Uterus (tissue), 4 donors: ENCODE measurements around the gene ADAMTS17. TPM values are rescaled to one million over a fixed set of nuclear protein-coding genes. Genes with fewer than 3 reads are reported as not detected.

Experiments
- DNase-seq, 2 donors: peaks; one replicate each; pipeline ENCODE4 v3.0.0-alpha.2; 2019 to 2020
- H3K27ac ChIP-seq, 2 donors: fragments of 200-600 bp; sonication (generic); 1 replicate in 1 of 2; 2 replicates in 1 of 2; pipeline ENCODE4 v1.5.1; 2016 to 2018
- H3K27me3 ChIP-seq, 2 donors: fragments of 200-600 bp; sonication (generic); one replicate each; pipeline ENCODE4 v1.5.1; 2018 to 2019; ENCODE audit warnings: control low read depth in 1 of 2
- H3K36me3 ChIP-seq, 2 donors: fragments of 200-600 bp; sonication (generic); one replicate each; pipeline ENCODE4 v1.5.1; 2019; ENCODE audit warnings: control low read depth in 1 of 2
- H3K4me1 ChIP-seq, 2 donors: fragments of 200-600 bp; sonication (generic); one replicate each; pipeline ENCODE4 v1.5.1; 2018 to 2019; ENCODE audit warnings: control low read depth in 1 of 2
- H3K4me3 ChIP-seq, 2 donors: fragments of 200-600 bp; sonication (generic); 1 replicate in 1 of 2; 2 replicates in 1 of 2; pipeline ENCODE4 v1.5.1; 2018 to 2019; ENCODE audit warnings: mild to moderate bottlenecking in 1 of 2
- H3K9me3 ChIP-seq, 2 donors: fragments of 200-600 bp; sonication (generic); one replicate each; pipeline ENCODE4 v1.5.1; 2019; ENCODE audit warnings: control low read depth in 1 of 2
- CTCF ChIP-seq, 4 experiments: fragments of 200-600 bp in 2 of 4; fragments of 450-650 bp in 2 of 4; sonication (generic) in 2 of 4; IDR thresholded peaks; one replicate each; pipeline ENCODE4 v1.5.1; 2016 to 2019; ENCODE audit warnings: antibody characterized with exemption in 4 of 4, mild to moderate bottlenecking in 2 of 4, moderate library complexity in 1 of 4
- POLR2A ChIP-seq, 2 donors: fragments of 450-650 bp; IDR thresholded peaks; one replicate each; pipeline ENCODE4 v1.6.1; 2016; ENCODE audit warnings: antibody characterized with exemption in 2 of 2, mild to moderate bottlenecking in 1 of 2, moderate library complexity in 1 of 2
- intact Hi-C: fragments of 100-400 bp; cut with DNase I; formaldehyde crosslinking; loops from one replicate; pipeline ENCODE4 v1.15.1; 2023; ENCODE audit warnings: low total_unique reads
- total RNA-seq, 4 donors: library from RNA; depleted of rRNA in 3 of 4; stranded (reverse); fragments of >200 nt in 3 of 4; gene quantifications; one replicate each; pipeline versions ENCODE4 v1.1.0 to v1.2.4, GENCODE V29; 2014 to 2023
- donor health status: DM: yes; HTN: yes; CAD: no.

ADAMTS17 gene
- total RNA-seq, 4 donors from 2014 or later: 3.1 to 17.1 (median 8.1) TPM; not detected in 1

DNA sequence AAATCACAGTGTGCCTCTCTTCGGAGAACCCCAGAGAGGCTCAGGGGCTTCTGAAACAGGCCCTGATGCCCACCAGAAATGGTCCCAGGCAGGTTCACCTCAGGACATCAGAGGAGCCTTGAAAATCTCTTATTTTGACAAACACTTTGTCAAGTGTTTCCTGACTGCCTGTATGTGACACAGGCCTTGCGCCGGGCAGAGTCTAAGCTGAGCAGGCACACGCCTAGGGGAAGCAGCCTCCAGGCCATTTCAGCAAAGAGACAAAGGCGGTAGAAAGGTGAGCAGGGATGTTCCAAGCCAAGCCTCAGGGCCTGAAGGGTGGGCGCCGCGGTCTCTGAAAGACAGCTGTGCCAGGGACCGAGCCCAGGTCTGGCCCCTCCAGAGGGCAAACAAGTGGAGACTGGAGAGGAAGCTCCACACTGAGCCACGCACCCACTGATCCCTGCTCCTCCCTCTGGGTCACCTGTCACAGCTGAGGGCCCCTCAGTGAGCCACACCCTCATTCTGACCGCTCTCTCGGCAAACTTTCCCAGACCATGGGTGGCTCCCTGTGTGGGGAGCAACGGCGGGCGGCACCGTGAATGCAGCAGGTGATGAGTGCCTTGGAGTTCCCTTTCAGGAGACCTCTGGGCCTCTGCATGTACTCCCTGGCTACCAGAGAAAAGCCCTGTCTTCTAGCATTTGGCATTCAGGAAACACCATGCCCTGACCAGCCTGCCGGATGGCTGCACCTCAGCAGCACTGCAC, 136.1 kb downstream of the ADAMTS17 start:
- Histone ChIP-seq H3K36me3 (no peaks in the 10 kb centered on the region), H3K27ac (no peak overlapping the region), H3K27me3 (no peaks in the 10 kb centered on the region), H3K4me3 (no peak overlapping the region), H3K9me3 (no peaks in the 10 kb centered on the region), H3K4me1 (no peaks in the 10 kb centered on the region)
- intact Hi-C loops: no loop called here
- TF ChIP-seq POLR2A (IDR thresholded peaks at IDR 0.05): no peak
- TF ChIP-seq CTCF (IDR thresholded peaks at IDR 0.05): no peak
- no peak for DNase-seq

DNA sequence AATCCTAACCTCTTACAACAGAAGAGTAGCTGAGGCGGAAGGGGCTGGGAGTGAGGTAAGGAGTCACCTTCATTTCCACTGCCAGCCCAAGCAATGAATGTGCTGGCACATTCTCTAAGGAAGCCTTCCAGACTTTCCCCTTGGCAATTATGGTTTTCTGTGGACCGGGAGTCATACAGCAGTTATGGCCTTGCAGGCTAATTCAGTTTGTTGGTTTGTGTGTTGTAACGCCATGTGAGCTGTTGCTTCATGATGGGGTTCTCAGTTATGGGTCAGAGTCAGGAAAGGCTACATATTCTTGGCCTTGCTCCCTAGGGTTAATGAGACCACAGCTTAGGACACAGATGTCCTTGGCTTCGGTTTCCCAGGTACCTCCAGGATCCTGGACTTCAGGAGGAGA, 137.0 kb downstream of the ADAMTS17 start:
- Histone ChIP-seq H3K27me3 (no peaks in the 10 kb centered on the region), H3K9me3 (no peaks in the 10 kb centered on the region), H3K27ac (no peak overlapping the region), H3K4me1 (no peaks in the 10 kb centered on the region), H3K36me3 (no peaks in the 10 kb centered on the region), H3K4me3 (no peak overlapping the region)
- intact Hi-C loops: no loop called here
- no peak for TF ChIP-seq POLR2A (IDR thresholded peaks at IDR 0.05)
- TF ChIP-seq CTCF (IDR thresholded peaks at IDR 0.05): no peak
- DNase-seq: no peak

DNA sequence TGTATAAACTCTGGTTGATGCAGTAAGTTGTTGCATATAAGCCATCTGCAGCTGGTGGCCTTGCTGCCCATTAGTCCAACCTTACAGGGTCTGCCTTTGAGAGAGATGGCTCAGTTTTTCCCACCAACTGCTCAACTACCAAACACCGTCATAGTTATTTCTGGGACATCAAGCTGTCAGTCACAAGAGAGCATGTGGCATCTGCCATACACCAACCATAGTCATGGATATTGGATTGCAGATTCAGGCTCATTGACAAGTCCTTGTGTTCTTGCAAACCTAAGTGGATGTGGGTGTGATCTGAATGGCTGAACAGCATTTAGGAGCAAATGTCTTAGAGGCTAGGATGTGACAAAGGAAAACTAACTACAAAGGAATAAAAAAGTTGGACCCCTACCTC, 137.6 kb downstream of the ADAMTS17 start:
- Histone ChIP-seq H3K27me3 (no peaks in the 10 kb centered on the region), H3K4me3 (no peak overlapping the region), H3K36me3 (no peaks in the 10 kb centered on the region), H3K4me1 (no peaks in the 10 kb centered on the region), H3K9me3 (no peaks in the 10 kb centered on the region), H3K27ac (no peak overlapping the region)
- DNase-seq: no peak
- TF ChIP-seq POLR2A (IDR thresholded peaks at IDR 0.05): no peak
- no peak for TF ChIP-seq CTCF (IDR thresholded peaks at IDR 0.05)
- intact Hi-C loops: no loop called here

- Histone ChIP-seq H3K27ac (peak overlapping the region in 1 of 2 donors; percentile 56), H3K36me3 (no peaks in the 10 kb centered on the region), H3K9me3 (no peaks in the 10 kb centered on the region), H3K4me1 (no peaks in the 10 kb centered on the region), H3K4me3 (no peak overlapping the region), H3K27me3 (no peaks in the 10 kb centered on the region)
- TF ChIP-seq CTCF (IDR thresholded peaks at IDR 0.05) (no peak), POLR2A (IDR thresholded peaks at IDR 0.05) (no peak)
- intact Hi-C loops: no loop called here
- DNase-seq: no peak
These were observed 139.3 kb downstream of the ADAMTS17 start for GRCh38 chr15:100202309-100202960.
